Measurements from ENCODE around the gene CERS6.

DNA sequence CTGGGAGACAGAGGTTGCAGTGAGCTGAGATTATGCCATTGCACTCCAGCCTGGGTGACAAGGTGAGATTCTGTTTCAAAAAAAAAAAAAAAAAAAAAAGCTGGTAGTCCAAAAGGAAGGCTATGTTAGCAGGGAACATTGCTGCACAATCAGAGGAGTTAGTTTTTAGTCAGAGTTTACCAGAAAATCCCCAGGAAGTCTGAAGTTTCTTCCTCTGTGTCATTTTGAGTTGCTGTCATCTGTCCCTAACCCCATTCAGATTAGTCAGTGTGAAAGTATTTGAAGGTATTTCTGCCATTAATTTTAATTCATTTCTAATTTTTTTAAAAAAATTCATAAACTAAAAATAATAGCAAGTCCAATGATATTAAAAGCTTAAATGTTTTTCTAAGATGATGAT lies 33.5 kb upstream of the CERS6 start:
- TF ChIP-seq CHD2 (IDR thresholded peaks at IDR 0.05; ENCODE audit: borderline replicate concordance, low read depth, low read length) (no peak), MTA2 (IDR thresholded peaks at IDR 0.05; ENCODE audit: low read depth) (no peak), POLR2A (IDR thresholded peaks at IDR 0.05; ENCODE audit: low read depth, low read length) (no peak), SREBF2 (IDR thresholded peaks at IDR 0.05; ENCODE audit: low read length) (no peak), HDGF (IDR thresholded peaks at IDR 0.05) (no peak), JUNB (IDR thresholded peaks at IDR 0.05) (peak; percentile 63)
- TF ChIP-seq, protein P1, sequence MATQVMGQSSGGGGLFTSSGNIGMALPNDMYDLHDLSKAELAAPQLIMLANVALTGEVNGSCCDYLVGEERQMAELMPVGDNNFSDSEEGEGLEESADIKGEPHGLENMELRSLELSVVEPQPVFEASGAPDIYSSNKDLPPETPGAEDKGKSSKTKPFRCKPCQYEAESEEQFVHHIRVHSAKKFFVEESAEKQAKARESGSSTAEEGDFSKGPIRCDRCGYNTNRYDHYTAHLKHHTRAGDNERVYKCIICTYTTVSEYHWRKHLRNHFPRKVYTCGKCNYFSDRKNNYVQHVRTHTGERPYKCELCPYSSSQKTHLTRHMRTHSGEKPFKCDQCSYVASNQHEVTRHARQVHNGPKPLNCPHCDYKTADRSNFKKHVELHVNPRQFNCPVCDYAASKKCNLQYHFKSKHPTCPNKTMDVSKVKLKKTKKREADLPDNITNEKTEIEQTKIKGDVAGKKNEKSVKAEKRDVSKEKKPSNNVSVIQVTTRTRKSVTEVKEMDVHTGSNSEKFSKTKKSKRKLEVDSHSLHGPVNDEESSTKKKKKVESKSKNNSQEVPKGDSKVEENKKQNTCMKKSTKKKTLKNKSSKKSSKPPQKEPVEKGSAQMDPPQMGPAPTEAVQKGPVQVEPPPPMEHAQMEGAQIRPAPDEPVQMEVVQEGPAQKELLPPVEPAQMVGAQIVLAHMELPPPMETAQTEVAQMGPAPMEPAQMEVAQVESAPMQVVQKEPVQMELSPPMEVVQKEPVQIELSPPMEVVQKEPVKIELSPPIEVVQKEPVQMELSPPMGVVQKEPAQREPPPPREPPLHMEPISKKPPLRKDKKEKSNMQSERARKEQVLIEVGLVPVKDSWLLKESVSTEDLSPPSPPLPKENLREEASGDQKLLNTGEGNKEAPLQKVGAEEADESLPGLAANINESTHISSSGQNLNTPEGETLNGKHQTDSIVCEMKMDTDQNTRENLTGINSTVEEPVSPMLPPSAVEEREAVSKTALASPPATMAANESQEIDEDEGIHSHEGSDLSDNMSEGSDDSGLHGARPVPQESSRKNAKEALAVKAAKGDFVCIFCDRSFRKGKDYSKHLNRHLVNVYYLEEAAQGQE (IDR thresholded peaks at IDR 0.05; ENCODE audit: low read depth, low read length) = no peak
- TF ChIP-seq, protein P2, sequence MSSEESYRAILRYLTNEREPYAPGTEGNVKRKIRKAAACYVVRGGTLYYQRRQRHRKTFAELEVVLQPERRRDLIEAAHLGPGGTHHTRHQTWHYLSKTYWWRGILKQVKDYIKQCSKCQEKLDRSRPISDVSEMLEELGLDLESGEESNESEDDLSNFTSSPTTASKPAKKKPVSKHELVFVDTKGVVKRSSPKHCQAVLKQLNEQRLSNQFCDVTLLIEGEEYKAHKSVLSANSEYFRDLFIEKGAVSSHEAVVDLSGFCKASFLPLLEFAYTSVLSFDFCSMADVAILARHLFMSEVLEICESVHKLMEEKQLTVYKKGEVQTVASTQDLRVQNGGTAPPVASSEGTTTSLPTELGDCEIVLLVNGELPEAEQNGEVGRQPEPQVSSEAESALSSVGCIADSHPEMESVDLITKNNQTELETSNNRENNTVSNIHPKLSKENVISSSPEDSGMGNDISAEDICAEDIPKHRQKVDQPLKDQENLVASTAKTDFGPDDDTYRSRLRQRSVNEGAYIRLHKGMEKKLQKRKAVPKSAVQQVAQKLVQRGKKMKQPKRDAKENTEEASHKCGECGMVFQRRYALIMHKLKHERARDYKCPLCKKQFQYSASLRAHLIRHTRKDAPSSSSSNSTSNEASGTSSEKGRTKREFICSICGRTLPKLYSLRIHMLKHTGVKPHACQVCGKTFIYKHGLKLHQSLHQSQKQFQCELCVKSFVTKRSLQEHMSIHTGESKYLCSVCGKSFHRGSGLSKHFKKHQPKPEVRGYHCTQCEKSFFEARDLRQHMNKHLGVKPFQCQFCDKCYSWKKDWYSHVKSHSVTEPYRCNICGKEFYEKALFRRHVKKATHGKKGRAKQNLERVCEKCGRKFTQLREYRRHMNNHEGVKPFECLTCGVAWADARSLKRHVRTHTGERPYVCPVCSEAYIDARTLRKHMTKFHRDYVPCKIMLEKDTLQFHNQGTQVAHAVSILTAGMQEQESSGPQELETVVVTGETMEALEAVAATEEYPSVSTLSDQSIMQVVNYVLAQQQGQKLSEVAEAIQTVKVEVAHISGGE (CRISPR knock-in tag; IDR thresholded peaks at IDR 0.05) = no peak

Measured in GM12878 (cell line).